ENCODE measurements around the gene OOSP4A.

GRCh38 chr11:59944720-59945119 lies 19.1 kb upstream of the OOSP4A start:
- no peak for TF ChIP-seq CTCF (IDR thresholded peaks at IDR 0.05)
- TF ChIP-seq POLR2AphosphoS5 (IDR thresholded peaks at IDR 0.05): no peak
- TF ChIP-seq EP300 (IDR thresholded peaks at IDR 0.05): no peak

All from upper lobe of left lung (tissue), 4 donors.